NCI-H187 treated with DMSO at 0.1 percent for 48 hours (cell line): ENCODE results near the gene CEP170B.
"Not testable (repeated sequence)": the region's sequence is repeated elsewhere in the genome, so short reads cannot be mapped to it uniquely, and the experiment has no call there.

Source experiments
- DNase-seq: peaks from one replicate; lab custom pipeline; 2025; lab: John Stamatoyannopoulos, UW

The CEP170B gene

DNA sequence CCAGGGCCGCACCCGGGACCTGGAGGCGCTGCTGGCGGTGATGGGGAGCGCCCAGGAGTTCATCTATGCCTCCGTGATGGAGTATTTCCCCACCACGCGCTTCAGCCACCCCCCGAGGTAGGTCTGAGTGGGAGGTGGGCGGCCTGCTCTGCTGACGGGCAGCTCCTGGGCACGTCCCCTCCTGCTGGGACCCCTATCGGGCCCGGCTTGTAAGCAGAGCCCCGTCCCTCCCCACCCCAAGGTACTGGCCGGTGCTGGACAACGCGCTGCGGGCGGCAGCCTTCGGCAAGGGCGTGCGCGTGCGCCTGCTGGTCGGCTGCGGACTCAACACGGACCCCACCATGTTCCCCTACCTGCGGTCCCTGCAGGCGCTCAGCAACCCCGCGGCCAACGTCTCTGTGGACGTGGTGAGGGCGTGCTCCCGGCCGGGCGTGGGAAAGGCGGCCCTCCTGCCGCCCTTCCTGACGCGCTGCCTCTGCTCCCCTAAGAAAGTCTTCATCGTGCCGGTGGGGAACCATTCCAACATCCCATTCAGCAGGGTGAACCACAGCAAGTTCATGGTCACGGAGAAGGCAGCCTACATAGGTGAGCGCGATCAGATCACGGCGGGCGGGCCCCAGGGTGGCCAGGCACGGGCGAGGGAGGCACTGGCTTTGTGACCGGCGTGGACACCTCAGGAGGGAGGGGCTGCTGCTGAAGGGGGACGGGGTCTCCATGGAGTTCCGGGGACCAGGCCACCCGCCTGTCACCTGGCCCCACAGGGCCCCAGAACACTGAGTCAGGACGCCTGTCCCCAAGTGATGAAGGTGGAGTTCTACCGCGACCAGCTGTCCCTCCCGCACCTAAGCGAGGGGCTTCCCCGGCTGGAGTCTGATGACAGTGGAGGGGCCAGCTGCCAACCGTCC is 67.0 kb downstream of the CEP170B start:
- DNase-seq = no peak

DNA sequence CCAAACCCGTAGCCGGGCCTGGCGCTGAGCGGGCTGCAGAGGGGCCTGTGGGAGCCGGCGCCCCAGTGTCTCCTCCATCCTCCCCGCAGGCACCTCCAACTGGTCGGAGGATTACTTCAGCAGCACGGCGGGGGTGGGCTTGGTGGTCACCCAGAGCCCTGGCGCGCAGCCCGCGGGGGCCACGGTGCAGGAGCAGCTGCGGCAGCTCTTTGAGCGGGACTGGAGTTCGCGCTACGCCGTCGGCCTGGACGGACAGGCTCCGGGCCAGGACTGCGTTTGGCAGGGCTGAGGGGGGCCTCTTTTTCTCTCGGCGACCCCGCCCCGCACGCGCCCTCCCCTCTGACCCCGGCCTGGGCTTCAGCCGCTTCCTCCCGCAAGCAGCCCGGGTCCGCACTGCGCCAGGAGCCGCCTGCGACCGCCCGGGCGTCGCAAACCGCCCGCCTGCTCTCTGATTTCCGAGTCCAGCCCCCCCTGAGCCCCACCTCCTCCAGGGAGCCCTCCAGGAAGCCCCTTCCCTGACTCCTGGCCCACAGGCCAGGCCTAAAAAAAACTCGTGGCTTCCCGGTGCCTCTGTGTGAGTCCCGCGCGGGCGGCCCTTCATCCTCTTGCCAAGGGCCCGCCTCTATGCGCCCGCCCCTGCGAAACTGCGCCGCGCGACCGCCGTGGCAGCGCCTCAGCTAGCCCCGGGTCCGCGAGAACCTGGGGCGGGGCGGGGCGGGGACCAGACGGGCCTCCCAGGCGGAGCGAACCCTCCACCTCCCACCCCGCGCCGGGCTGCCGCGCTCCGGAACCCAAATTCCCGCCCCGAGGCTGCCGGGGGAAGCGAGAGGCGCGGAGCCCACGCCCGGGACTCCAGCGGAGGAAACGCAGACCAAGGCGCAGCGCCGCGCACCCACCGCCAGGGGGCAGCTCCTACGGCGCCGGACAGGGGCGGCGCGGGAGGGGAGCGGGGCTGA is 67.9 kb downstream of the CEP170B start:
- DNase-seq = no peak

DNA sequence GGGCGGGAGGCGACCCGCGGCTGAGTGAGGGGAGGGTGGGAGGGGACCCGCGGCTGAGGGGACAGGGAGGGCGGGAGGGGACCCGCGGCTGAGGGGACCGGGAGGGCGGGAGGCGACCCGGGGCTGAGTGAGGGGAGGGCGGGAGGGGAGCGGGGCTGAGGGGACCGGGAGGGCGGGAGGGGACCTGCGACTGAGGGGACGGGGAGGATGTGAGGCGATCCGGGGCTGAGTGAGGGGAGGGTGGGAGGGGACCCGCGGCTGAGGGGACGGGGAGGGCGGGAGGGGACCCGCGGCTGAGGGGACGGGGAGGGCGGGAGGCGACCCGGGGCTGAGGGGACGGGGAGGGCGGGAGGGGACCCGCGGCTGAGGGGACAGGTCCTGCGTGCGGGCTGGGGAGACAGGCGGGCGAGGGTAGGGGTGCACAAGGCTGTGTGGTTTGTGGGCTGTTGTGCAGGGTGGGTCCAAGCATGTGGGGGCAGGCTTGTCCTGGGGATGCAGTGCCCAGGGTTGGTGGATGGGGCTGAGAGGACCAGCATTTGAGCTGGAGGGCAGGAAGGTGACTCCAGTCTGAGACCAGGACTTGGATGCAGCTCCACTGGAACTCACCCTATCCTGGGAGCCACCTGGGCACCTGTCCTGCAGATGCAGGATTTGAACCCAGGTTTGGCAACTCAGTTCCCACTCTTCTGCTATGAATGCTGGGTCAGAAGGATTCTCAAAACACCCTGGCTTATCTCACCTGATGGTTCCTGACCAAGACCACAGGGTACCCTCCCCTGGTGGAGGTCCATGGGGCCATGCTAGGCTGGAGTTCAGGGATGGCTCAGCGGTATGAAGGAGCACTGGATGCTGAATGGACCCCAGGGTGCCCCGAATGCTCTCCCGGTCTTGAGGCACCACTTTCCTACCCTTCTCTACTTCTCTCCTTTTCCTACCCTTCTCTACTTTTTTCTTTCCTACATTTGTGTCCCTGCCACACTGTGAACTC is 69.0 kb downstream of the CEP170B start:
- no peak for DNase-seq

DNA sequence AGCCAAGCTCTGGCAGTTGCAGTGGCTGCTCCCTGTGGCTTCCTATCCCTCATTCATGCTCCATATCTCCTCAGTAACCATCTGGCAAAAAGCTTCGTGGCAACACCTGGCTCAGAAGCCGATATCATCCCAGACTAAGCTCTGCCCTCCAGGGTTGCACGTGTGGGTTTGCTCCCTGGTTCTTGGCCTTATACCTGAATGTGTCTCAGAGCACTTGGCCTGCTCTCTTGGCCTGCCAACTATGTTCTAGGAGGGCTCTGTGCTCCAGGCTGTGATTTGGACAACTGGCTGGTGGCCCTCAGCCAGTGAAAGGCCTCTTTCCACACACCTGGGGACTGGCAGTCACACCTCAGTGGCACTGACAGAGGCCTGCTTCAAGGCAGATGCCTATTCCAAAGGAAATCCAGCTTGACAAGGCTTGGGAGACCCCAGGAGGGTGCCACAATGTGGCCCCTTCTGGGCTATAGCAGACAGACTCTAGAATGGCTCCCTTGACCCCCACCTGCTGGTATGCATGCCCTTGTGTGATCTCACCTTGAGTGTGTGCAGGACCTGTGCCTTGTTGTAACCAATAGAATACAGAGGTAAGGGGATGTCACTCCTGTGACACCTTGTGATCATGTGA is 70.1 kb downstream of the CEP170B start:
- no peak for DNase-seq

DNA sequence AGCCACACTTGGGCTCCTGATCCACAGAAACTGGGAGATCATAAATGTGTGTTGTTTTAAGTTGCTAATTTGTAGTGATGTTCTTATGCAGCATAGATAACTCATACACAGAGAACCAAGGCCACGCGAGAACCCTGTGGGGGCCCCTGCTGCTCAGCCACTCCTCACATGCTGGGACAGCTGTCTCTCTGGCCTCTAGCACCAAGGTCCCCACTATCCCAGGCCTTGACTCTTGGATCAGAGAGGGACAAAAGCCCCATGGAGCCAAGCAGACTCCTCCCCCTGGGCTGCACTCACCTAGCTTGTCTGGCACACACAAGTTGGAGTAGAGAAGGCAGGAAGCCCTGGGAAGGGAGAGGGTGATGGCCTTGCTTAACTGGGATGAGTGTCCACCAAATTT is 70.9 kb downstream of the CEP170B start:
- no peak for DNase-seq

- DNase-seq = no peak
Observed at GRCh38 chr14:104936361-104937155, 71.5 kb downstream of the CEP170B start.

GRCh38 chr14:104937161-104937560 is 72.1 kb downstream of the CEP170B start:
- no peak for DNase-seq

DNA sequence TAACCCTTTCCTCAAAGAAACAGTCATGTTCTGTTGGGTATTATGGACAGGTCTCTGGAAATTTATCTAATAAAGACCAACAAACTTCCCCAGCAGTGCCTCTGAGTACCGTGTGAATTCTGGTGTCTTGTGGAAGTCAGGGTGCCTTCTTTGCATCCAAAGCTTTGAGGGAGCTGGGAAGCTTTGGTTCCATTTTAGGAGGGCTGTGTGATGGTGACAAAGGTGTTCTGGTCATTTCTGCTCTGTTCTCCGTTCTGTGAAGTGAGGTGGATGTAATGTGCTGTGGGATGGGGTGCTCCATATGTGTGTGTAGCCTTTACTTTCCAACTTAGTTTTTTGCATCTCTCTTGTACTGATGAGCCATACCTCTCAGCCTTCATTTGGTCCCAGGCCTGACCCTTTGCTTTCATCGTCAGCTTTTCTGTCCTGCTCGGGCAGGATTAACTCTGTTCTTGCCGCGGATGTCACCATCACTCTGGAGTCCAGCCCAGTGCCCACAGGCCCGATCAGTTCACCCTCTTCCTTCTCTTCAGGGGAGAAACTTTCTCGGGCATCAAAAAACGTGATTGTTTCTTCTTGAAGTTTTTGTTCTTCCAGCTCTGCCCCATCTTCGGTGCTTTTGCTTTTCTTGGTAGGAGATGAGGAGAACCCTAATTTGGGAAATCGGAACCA is 72.8 kb downstream of the CEP170B start:
- no peak for DNase-seq

DNA sequence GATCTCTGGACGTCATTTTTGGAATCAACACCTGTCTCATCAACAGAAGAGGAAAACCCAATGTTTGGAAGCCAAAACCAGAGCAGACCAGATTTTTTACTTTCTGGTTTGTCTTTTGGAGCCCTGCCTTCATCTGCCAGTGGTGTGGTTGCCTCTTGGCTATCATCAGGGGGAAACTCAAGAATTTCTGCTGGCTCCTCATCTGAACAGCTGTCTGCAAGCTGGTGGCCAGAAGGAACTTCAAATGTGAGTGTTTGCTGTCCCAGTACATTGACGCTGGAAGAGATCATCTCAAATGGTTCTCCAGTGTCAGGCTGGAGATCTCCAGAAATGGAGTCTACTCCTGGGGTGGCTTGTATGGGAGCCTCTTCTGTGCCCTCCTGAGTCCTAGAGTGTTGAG is 73.4 kb downstream of the CEP170B start:
- no peak for DNase-seq

GRCh38 chr14:104938960-104939359 is 73.9 kb downstream of the CEP170B start:
- DNase-seq = no peak

DNA sequence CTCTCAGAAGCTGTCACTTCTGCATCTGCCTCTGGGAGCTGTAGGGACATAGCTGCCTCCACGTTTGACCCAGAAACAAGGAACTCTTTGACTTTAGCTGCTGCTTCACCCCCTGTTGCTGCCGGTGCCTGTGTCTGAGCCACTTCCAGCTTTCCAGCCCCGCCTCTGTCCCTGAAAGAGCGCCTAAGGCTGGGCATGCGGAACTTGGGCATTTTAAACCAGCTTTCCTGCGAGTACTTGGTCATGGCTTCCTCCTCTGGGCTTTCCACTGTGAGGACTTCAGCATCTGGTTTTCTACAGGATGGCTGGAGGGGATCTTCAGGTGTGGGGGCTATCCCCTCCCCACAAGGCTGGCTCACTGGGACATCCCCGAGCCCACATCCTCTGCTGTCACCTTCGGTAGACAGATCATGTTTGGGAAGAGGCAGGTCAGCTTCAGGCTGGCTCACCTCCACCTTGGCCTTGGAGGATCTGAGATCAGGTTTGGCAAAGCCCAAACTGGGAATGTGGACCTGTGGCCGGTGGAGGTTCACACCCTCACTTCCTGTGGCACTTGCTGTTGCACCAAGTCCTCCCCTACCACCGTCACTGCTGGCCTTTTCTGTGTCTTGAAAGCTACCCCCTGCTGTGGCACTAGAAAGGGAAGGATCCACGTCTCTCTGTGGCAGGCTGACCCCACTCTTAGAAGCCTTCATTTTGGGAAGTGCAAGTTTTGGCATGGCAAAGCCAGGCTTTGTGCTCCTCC is 74.8 kb downstream of the CEP170B start:
- no peak for DNase-seq

DNA sequence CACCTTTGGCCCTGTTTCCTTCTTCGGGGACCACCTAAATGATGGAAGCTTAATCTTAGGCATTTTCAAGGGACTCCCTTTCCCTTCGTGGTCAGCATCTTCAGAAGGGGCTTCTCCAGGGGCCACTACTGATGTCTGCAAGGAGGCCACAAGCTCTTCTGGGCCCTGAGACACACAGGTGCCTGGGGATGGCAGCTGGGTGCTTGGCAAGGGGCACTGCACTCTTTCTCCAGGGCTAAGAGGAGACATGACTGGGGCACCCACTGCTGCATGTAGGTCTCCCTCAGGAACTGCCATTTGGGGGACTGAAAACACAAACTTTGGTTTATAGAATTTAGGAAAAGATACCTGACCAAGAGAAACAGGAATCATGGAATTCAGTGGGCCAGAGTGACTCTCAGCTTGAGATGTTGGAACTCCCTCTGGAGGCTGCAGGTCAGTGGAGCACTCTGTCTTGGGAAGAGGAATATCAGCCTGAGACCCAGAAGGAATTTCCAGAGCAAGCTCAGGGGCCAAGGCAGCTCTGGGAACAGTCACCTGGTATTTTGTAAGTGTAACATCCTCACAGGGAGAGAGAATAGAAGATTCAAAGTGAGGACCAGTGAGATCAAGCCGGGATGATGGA is 75.6 kb downstream of the CEP170B start:
- DNase-seq = no peak

DNA sequence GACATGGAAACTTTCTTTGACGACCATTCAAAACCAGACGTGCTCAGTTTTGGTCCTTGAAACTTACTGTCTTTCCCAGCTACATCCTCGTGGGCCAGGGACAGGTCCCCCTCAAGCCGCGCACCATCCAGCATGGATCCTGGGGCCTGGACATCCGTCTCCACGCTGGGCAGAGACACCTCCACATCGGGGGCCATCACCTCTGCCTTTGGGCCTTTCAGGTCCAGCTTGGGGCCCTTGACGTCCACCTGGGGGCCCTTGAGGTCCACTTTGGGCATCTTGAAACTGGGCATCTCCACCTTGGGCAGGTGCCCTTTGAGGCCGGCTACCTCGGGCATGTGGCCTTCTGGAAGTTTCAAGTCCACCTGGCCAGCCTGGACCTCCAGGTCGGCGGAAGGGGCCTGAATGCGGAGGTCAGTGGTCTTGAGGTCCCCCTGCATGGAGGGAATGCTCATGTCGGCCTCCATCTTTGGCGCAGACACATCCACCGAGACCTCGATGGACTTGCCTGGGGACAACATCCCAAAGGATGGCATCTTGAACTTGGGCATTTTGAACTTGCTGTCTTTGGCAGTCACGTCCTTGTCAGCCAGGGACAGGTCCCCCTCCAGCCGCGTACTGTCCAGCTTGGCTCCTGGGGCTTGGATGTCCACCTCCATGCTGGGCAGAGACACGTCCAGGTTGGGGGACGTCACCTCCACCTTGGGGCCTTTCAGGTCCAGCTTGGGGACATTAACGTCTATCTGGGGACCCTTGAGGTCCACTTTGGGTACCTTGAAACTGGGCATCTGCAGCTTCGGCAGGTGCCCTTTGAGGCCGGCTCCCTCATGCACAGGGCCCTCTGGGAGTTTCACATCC is 76.7 kb downstream of the CEP170B start:
- no peak for DNase-seq

- no peak for DNase-seq
Observed at GRCh38 chr14:104942586-104942985, 77.5 kb downstream of the CEP170B start.

- DNase-seq = not testable (repeated sequence)
Observed at GRCh38 chr14:104943216-104944015, 78.3 kb downstream of the CEP170B start.

DNA sequence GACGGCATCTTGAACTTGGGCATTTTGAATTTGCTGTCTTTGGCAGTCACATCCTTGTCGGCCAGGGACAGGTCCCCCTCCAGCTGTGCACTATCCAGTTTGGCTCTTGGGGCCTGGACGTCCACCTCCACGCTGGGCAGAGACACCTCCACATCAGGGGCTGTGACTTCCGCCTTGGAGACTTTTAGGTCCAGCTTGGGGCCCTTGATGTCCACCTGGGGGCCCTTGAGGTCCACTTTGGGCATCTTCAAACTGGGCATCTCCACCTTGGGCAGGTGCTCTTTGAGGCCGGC is 78.9 kb downstream of the CEP170B start:
- DNase-seq = not testable (repeated sequence)
